OCI-M2 (cell line): ENCODE results near the gene ABCC10.
"Not testable (repeated sequence)": the region's sequence is repeated elsewhere in the genome, so short reads cannot be mapped to it uniquely, and the experiment has no call there.

Source experiments
- DNase-seq: peaks from one replicate; lab custom pipeline; 2025; ENCODE audit not compliant: unreplicated experiment; lab: John Stamatoyannopoulos, UW

Gene ABCC10

GRCh38 chr6:43427406-43428111 is at the start of gene ABCC10:
Gene ABCC10 (plus strand): TSS chr6:43427541. CDS start chr6:43427979, 438 bp downstream.
- DNase-seq: peak; percentile 92

GRCh38 chr6:43377710-43378229 is 49.6 kb upstream of the ABCC10 start:
- no peak for DNase-seq

GRCh38 chr6:43378631-43379030 is 48.7 kb upstream of the ABCC10 start:
- no peak for DNase-seq

GRCh38 chr6:43380858-43381257 is 46.5 kb upstream of the ABCC10 start:
- not testable (repeated sequence) for DNase-seq

- DNase-seq: no peak
Observed at GRCh38 chr6:43383021-43383667, 44.2 kb upstream of the ABCC10 start.

GRCh38 chr6:43386492-43386891 is 40.8 kb upstream of the ABCC10 start:
- no peak for DNase-seq

GRCh38 chr6:43389730-43390295 is 37.5 kb upstream of the ABCC10 start:
- no peak for DNase-seq

GRCh38 chr6:43390753-43391439 is 36.4 kb upstream of the ABCC10 start:
- DNase-seq: not testable (repeated sequence)

- no peak for DNase-seq
Observed at GRCh38 chr6:43391440-43392031, 35.8 kb upstream of the ABCC10 start.

- DNase-seq: peak; percentile 74
Observed at GRCh38 chr6:43393133-43393532, 34.2 kb upstream of the ABCC10 start.

- no peak for DNase-seq
Observed at GRCh38 chr6:43393602-43394001, 33.7 kb upstream of the ABCC10 start.

GRCh38 chr6:43394982-43395381 is 32.4 kb upstream of the ABCC10 start:
- no peak for DNase-seq

GRCh38 chr6:43395776-43396175 is 31.6 kb upstream of the ABCC10 start:
- DNase-seq: no peak

- no peak for DNase-seq
Observed at GRCh38 chr6:43396408-43397149, 30.8 kb upstream of the ABCC10 start.

- no peak for DNase-seq
Observed at GRCh38 chr6:43399932-43400487, 27.3 kb upstream of the ABCC10 start.

- DNase-seq: no peak
Observed at GRCh38 chr6:43401730-43402129, 25.6 kb upstream of the ABCC10 start.

GRCh38 chr6:43402820-43403219 is 24.5 kb upstream of the ABCC10 start:
- no peak for DNase-seq

GRCh38 chr6:43405354-43405753 is 22.0 kb upstream of the ABCC10 start:
- no peak for DNase-seq

- no peak for DNase-seq
Observed at GRCh38 chr6:43407296-43407695, 20.0 kb upstream of the ABCC10 start.

- no peak for DNase-seq
Observed at GRCh38 chr6:43408259-43408658, 19.1 kb upstream of the ABCC10 start.
